Keratinocyte (primary cell): ENCODE results near the gene INTS3. TPM values are rescaled to one million over a fixed set of nuclear protein-coding genes. Genes with fewer than 3 reads are reported as not detected.

Source experiments
- DNase-seq: peaks from one replicate; pipeline ENCODE4 v3.0.0-alpha.2; 2011; ENCODE audit warnings: low read depth, missing footprints, low spot score
- FAIRE-seq: peaks from 2 replicates; lab custom pipeline; 2011; peaks lifted over from hg19 to GRCh38; lab: Jason Lieb, UNC
- H2AFZ ChIP-seq: 2 replicates; pipeline ENCODE4 v1.6.0; 2012; ENCODE audit warnings: low read length, control low read depth, inconsistent platforms; ENCODE audit not compliant: control insufficient read depth
- H3K27ac ChIP-seq: 2 replicates; pipeline ENCODE4 v1.5.1; 2011; ENCODE audit warnings: low read length; ENCODE audit not compliant: control insufficient read depth, insufficient read depth
- H3K27me3 ChIP-seq: 3 replicates; pipeline ENCODE4 v1.6.0; 2011; ENCODE audit warnings: low read length; ENCODE audit not compliant: control insufficient read depth, insufficient read depth; ENCODE audit errors: extremely low read depth
- H3K36me3 ChIP-seq, 2 experiments: 2 replicates in 1 of 2; 3 replicates in 1 of 2; pipeline ENCODE4 v1.5.1; 2011; ENCODE audit warnings: low read length in 2 of 2, mild to moderate bottlenecking in 1 of 2; ENCODE audit not compliant: control insufficient read depth in 2 of 2, insufficient read depth in 2 of 2; ENCODE audit errors: extremely low read depth in 1 of 2
- H3K4me1 ChIP-seq: 3 replicates; pipeline ENCODE4 v1.5.1; 2011; ENCODE audit warnings: low read length; ENCODE audit not compliant: control insufficient read depth, insufficient read depth; ENCODE audit errors: extremely low read depth
- H3K4me2 ChIP-seq: 3 replicates; pipeline ENCODE4 v1.6.0; 2011; ENCODE audit warnings: low read depth, low read length; ENCODE audit not compliant: control insufficient read depth, insufficient read depth; ENCODE audit errors: extremely low read depth
- H3K4me3 ChIP-seq, 3 experiments: fragments of 200-600 bp in 1 of 3; sonication (generic) in 1 of 3; 2 replicates in 2 of 3; 3 replicates in 1 of 3; pipeline ENCODE4 v1.5.1; 2011 to 2016; ENCODE audit warnings: low read length in 3 of 3, mild to moderate bottlenecking in 3 of 3, control low read depth in 2 of 3, inconsistent platforms in 1 of 3, low read depth in 1 of 3, mixed read lengths in 1 of 3, mixed run types in 1 of 3, moderate library complexity in 1 of 3; ENCODE audit not compliant: control insufficient read depth in 2 of 3, insufficient read depth in 2 of 3; ENCODE audit errors: extremely low read depth in 1 of 3
- H3K79me2 ChIP-seq: 2 replicates; pipeline ENCODE4 v1.6.0; 2012; ENCODE audit warnings: low read length; ENCODE audit not compliant: control insufficient read depth, insufficient read depth
- H3K9ac ChIP-seq: 3 replicates; pipeline ENCODE4 v1.6.0; 2011; ENCODE audit warnings: low read length; ENCODE audit not compliant: control insufficient read depth, insufficient read depth; ENCODE audit errors: extremely low read depth
- H3K9me1 ChIP-seq: 3 replicates; pipeline ENCODE4 v1.6.0; 2011; ENCODE audit warnings: low read length; ENCODE audit not compliant: control insufficient read depth, insufficient read depth; ENCODE audit errors: extremely low read depth
- H3K9me3 ChIP-seq: 2 replicates; pipeline ENCODE4 v1.5.1; 2012; ENCODE audit warnings: low read depth, low read length; ENCODE audit not compliant: control insufficient read depth
- H4K20me1 ChIP-seq: 3 replicates; pipeline ENCODE4 v1.6.0; 2011; ENCODE audit warnings: low read length; ENCODE audit not compliant: control insufficient read depth, insufficient read depth; ENCODE audit errors: extremely low read depth
- CTCF ChIP-seq, 3 experiments: IDR thresholded peaks in 1 of 3; conservative IDR thresholded peaks in 1 of 3; optimal IDR thresholded peaks in 1 of 3; 2 replicates in 2 of 3; 3 replicates in 1 of 3; pipeline versions ENCODE3 to v1.5.1; 2011; ENCODE audit warnings: low read length in 3 of 3, mild to moderate bottlenecking in 3 of 3, moderate library complexity in 2 of 3, control low read depth in 1 of 3, inconsistent platforms in 1 of 3; ENCODE audit not compliant: insufficient read depth in 2 of 3; ENCODE audit errors: extremely low read depth in 1 of 3
- EZH2 ChIP-seq: IDR thresholded peaks from one replicate; pipeline ENCODE4 v1.6.1; 2012; ENCODE audit warnings: inconsistent platforms, mild to moderate bottlenecking, low read length, moderate library complexity
- dilution Hi-C: fragments of 300-500 bp; cut with MboI; formaldehyde crosslinking; loops from one replicate; pipeline ENCODE4 v1.7.0; 2020; ENCODE audit warnings: low sequenced_read_pairs; ENCODE audit not compliant: extremely low pct_ligation_motif_present
- polyA plus RNA-seq, 5 experiments: library from polyadenylated mRNA; depleted of rRNA in 3 of 5; stranded (reverse) in 3 of 5; stranded (forward) in 1 of 5; unstranded in 1 of 5; fragments of >200 nt; gene quantifications; 1 replicate in 1 of 5; 2 replicates in 3 of 5; 3 replicates in 1 of 5; pipeline versions ENCODE4 v1.2.1 to v1.2.3, GENCODE V29; 2011 to 2012; ENCODE audit warnings: missing spikeins in 2 of 5, low read depth in 1 of 5, low replicate concordance in 1 of 5

INTS3 gene
- polyA plus RNA-seq, 1 donor (not counting 4 experiments of a cell fraction or from before 2014, with no cell fraction given) = 24.6 TPM

GRCh38 chr1:153742411-153743142 lies 14.7 kb downstream of the INTS3 start:
- Histone ChIP-seq H3K27ac (no peak overlapping the region), H3K9me3 (no peaks in the 10 kb centered on the region), H3K27me3 (no peaks in the 10 kb centered on the region), H3K79me2 (no peaks in the 10 kb centered on the region), H4K20me1 (no peaks in the 10 kb centered on the region), H3K9ac (no peak overlapping the region), H3K9me1 (no peaks in the 10 kb centered on the region), H2AFZ (no peak overlapping the region), H3K36me3 (peaks cover 26 to 34% of the 10 kb centered on the region in 2 experiments), H3K4me3 (no peak overlapping the region), H3K4me2 (no peak overlapping the region), H3K4me1 (peaks cover 3% of the 10 kb centered on the region)
- dilution Hi-C loops = loop anchor here (10.0 kb wide), 1 partner anchor 58 kb away; no protein-coding TSS in a partner anchor
- FAIRE-seq = no peak
- no peak for DNase-seq
- TF ChIP-seq EZH2 = no peak
- TF ChIP-seq CTCF (optimal IDR thresholded peaks at IDR 0.05 in 1 of 3, IDR thresholded peaks at IDR 0.05 in 1 of 3, conservative IDR thresholded peaks at IDR 0.05 in 1 of 3; ENCODE audit: extremely low read depth in 1 of 3, insufficient read depth in 2 of 3, low read length in 3 of 3) = no peak

- Histone ChIP-seq H4K20me1 (no peaks in the 10 kb centered on the region), H2AFZ (no peak overlapping the region), H3K9ac (no peak overlapping the region), H3K9me3 (no peaks in the 10 kb centered on the region), H3K79me2 (no peaks in the 10 kb centered on the region), H3K4me1 (peaks cover 3% of the 10 kb centered on the region), H3K9me1 (no peaks in the 10 kb centered on the region), H3K36me3 (peaks cover 32 to 50% of the 10 kb centered on the region in 2 experiments), H3K4me3 (no peak overlapping the region), H3K27ac (no peak overlapping the region), H3K4me2 (no peak overlapping the region), H3K27me3 (no peaks in the 10 kb centered on the region)
- no peak for FAIRE-seq
- no peak for TF ChIP-seq EZH2
- TF ChIP-seq CTCF (optimal IDR thresholded peaks at IDR 0.05 in 1 of 3, IDR thresholded peaks at IDR 0.05 in 1 of 3, conservative IDR thresholded peaks at IDR 0.05 in 1 of 3; ENCODE audit: extremely low read depth in 1 of 3, insufficient read depth in 2 of 3, low read length in 3 of 3) = no peak
- dilution Hi-C loops = loop anchor here (10.0 kb wide), 1 partner anchor 61 kb away; no protein-coding TSS in a partner anchor
- no peak for DNase-seq
These were observed 17.6 kb downstream of the INTS3 start for GRCh38 chr1:153745417-153745816.
